Left lung (tissue), 10 donors: ENCODE measurements around the gene NSD1. TPM values are rescaled to one million over a fixed set of nuclear protein-coding genes. Genes with fewer than 3 reads are reported as not detected.
"Not testable (repeated sequence)": the region's sequence is repeated elsewhere in the genome, so short reads cannot be mapped to it uniquely, and the experiment has no call there.

Experiments used
- ATAC-seq: fragments of 200-7000 bp; cut with Tn5 transposase; one replicate; pipeline ENCODE4 v1.9.1; 2020; ENCODE audit warnings: moderate library complexity
- DNase-seq, 4 donors: peaks; one replicate each; pipeline ENCODE4 v3.0.0-alpha.2; 2013 to 2020
- H3K27ac ChIP-seq, 2 donors: fragments of 200-600 bp; sonication (generic) in 1 of 2; one replicate each; pipeline versions ENCODE4 v1.5.0 to v1.8.0; 2020 to 2021
- H3K27me3 ChIP-seq, 2 donors: fragments of 200-600 bp; sonication (generic) in 1 of 2; one replicate each; pipeline versions ENCODE4 v1.5.0 to v1.8.0; 2020 to 2021
- H3K36me3 ChIP-seq, 2 donors: fragments of 200-600 bp; sonication (generic) in 1 of 2; one replicate each; pipeline versions ENCODE4 v1.5.0 to v1.8.0; 2020 to 2021
- H3K4me1 ChIP-seq, 2 donors: fragments of 200-600 bp; one replicate each; pipeline ENCODE4 v1.8.0; 2021
- H3K4me3 ChIP-seq, 2 donors: fragments of 200-600 bp; sonication (generic) in 1 of 2; one replicate each; pipeline versions ENCODE4 v1.5.0 to v1.8.0; 2020 to 2021; ENCODE audit warnings: mild to moderate bottlenecking in 1 of 2
- H3K9me3 ChIP-seq, 2 donors: fragments of 200-600 bp; sonication (generic) in 1 of 2; one replicate each; pipeline versions ENCODE4 v1.5.0 to v1.8.0; 2020 to 2021
- intact Hi-C, 2 donors: fragments of 100-400 bp; cut with DNase I; formaldehyde crosslinking; loops; one replicate each; pipeline versions ENCODE4 v1.11.2 to v1.14.2; 2022
- polyA plus RNA-seq, 6 donors: library from polyadenylated mRNA; unstranded; fragments of 120-200 nt; gene quantifications; one replicate each; pipeline ENCODE4 v1.2.1, GENCODE V29; 2013; ENCODE audit not compliant: insufficient read length in 6 of 6
- total RNA-seq, 2 donors: library from RNA; stranded (reverse); fragmentation: NEBNext Ultra II Directional; extraction: Animal tissue kit (Norgen Biotek cat#: 25700); gene quantifications; one replicate each; pipeline ENCODE4 v1.2.1, GENCODE V29; 2021
- TF ChIP-seq, protein P1 (sequence below), 2 donors: fragments of 200-600 bp; sonication (generic) in 1 of 2; IDR thresholded peaks; one replicate each; pipeline versions ENCODE4 v1.5.0 to v1.8.0; 2021; ENCODE audit warnings: antibody characterized with exemption in 2 of 2
- donor health status: DM: no; HTN: yes; CAD: no.
- donor health status: DM: no; HTN: no; CAD: no.

Gene NSD1
- total and polyA plus RNA-seq, 8 donors: 45.8 to 79.7 (median 54.1) TPM

DNA sequence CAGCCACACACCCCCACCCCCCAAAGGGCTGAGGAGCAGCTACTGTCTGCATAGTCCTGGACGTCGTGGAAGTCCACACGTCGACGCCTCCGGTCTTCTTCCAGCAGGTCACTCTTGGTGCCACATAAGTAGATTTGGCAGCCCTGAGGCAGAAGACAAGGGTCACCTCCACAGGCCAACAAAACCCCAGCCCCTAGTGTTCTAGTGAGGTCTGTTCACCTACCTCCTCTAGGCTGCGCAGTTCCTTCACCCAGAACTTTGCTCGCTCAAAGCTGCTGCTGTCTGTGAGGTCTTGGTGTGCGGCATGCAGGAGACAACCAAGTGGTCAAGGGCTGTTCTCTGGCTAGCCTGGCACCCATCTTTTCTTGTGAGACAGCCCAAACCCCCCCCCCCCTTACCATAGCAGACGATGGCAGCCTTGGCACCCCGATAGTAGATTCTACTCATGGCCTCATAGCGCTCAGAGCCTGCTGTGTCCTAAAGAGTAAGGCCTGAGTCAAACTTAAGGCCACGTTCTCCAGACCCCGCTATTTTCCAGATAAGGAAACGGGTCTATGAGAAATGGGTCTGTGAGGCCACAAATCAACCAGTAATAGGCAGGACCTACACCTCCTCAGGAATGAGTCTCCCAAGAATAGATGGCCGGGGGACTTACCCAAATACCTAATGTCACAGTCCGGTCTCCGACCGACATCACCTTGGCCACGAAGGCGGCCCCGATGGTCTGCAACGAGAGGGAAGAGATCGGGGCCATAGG is 169.0 kb downstream of the NSD1 start:
- intact Hi-C loops: no loop called here
- Histone ChIP-seq H3K4me1 (peaks cover 39 to 87% of the 10 kb centered on the region in 2 donors), H3K4me3 (peak overlapping the region; percentile 92 to 99), H3K27me3 (no peaks in the 10 kb centered on the region), H3K9me3 (no peaks in the 10 kb centered on the region), H3K27ac (peak overlapping the region; percentile 76 to 89), H3K36me3 (peaks cover 0 to 37% of the 10 kb centered on the region in 2 donors)
- no peak for DNase-seq
- TF ChIP-seq, protein P1, sequence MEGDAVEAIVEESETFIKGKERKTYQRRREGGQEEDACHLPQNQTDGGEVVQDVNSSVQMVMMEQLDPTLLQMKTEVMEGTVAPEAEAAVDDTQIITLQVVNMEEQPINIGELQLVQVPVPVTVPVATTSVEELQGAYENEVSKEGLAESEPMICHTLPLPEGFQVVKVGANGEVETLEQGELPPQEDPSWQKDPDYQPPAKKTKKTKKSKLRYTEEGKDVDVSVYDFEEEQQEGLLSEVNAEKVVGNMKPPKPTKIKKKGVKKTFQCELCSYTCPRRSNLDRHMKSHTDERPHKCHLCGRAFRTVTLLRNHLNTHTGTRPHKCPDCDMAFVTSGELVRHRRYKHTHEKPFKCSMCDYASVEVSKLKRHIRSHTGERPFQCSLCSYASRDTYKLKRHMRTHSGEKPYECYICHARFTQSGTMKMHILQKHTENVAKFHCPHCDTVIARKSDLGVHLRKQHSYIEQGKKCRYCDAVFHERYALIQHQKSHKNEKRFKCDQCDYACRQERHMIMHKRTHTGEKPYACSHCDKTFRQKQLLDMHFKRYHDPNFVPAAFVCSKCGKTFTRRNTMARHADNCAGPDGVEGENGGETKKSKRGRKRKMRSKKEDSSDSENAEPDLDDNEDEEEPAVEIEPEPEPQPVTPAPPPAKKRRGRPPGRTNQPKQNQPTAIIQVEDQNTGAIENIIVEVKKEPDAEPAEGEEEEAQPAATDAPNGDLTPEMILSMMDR (IDR thresholded peaks at IDR 0.05): no peak
- ATAC-seq: no peak

DNA sequence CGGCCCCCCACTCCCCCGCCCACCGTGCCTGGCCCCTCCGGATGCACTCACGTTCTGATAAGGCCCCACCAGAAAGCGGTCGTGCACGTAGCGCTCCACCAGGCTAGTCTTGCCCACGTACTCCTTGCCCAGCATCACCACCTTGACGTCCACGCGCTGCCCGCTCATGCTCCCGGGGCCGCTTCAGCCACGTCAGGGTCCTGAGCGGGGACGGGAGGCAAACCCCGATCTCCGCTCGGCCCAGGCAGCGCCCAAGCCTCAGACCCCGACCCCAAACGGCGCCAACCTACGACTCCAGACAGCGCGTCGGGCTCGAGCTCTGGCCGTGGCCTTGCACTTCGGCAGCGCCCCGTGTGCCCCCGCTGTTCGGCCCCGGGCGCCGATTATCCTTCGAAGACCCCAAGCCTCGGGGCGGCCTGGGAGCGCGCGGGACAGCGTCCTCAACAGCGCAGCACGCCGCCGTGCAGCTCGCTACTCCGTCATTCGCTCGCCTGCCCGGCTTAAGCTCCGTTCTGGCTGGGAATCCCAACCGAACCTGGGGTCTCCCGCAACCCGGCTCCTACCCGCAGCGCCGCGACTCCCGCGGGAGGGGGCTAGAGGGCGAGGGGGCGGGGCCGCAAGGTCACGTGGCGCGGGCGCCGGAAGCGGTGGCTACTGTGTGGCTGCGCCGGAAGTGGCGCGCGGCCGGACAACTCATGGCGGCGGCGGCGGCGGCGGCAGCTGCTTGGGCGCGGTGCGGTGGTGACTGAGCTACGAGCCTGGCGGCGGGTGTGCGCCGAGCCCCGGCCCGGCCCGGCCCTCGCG is 169.8 kb downstream of the NSD1 start, which contains the start of the genes PRELID1 and RAB24:
Gene PRELID1, plus strand, starts transcription at position 679 of the 804 bp plus-strand sequence. CDS start 187 bp downstream, outside the sequence.
Gene RAB24, minus strand, starts transcription at position 599 of the 804 bp plus-strand sequence. Its CDS starts 431 bp downstream, at position 168.
- DNase-seq: peak; percentile 81 to 98 (median 90)
- Histone ChIP-seq H3K4me3 (peak within 1 kb of the TSS; percentile 92 to 99), H3K36me3 (peaks cover 0 to 42% of the 10 kb centered on the region in 2 donors), H3K27me3 (no peaks in the 10 kb centered on the region), H3K9me3 (no peaks in the 10 kb centered on the region), H3K27ac (peak within 1 kb of the TSS; percentile 76 to 89), H3K4me1 (peaks cover 39 to 87% of the 10 kb centered on the region in 2 donors)
- peak; percentile 79 for ATAC-seq
- intact Hi-C loops: no loop called here
- TF ChIP-seq, protein P1 (IDR thresholded peaks at IDR 0.05): peak; percentile 11 to 13

- ATAC-seq: no peak
- Histone ChIP-seq H3K27me3 (no peaks in the 10 kb centered on the region), H3K4me1 (peaks cover 39 to 87% of the 10 kb centered on the region in 2 donors), H3K4me3 (peak overlapping the region; percentile 92 to 99), H3K9me3 (no peaks in the 10 kb centered on the region), H3K36me3 (peaks cover 0 to 42% of the 10 kb centered on the region in 2 donors), H3K27ac (peak overlapping the region; percentile 76 to 89)
- DNase-seq: no peak
- intact Hi-C loops: no loop called here
- TF ChIP-seq, protein P1 (IDR thresholded peaks at IDR 0.05): no peak
These were observed 170.4 kb downstream of the NSD1 start for GRCh38 chr5:177303925-177304391.

GRCh38 chr5:177304392-177305119 is 171.0 kb downstream of the NSD1 start:
- peaks cover 39 to 87% of the 10 kb centered on the region in 2 donors for H3K4me1 ChIP-seq
- H3K27ac ChIP-seq: peak overlapping the region in 1 of 2 donors; percentile 89
- ATAC-seq: no peak
- TF ChIP-seq, protein P1 (IDR thresholded peaks at IDR 0.05): no peak
- peaks cover 0 to 42% of the 10 kb centered on the region in 2 donors for H3K36me3 ChIP-seq
- DNase-seq: no peak
- peak overlapping the region; percentile 92 to 99 for H3K4me3 ChIP-seq
- no peaks in the 10 kb centered on the region for H3K9me3 ChIP-seq
- no peaks in the 10 kb centered on the region for H3K27me3 ChIP-seq
- intact Hi-C loops: no loop called here

DNA sequence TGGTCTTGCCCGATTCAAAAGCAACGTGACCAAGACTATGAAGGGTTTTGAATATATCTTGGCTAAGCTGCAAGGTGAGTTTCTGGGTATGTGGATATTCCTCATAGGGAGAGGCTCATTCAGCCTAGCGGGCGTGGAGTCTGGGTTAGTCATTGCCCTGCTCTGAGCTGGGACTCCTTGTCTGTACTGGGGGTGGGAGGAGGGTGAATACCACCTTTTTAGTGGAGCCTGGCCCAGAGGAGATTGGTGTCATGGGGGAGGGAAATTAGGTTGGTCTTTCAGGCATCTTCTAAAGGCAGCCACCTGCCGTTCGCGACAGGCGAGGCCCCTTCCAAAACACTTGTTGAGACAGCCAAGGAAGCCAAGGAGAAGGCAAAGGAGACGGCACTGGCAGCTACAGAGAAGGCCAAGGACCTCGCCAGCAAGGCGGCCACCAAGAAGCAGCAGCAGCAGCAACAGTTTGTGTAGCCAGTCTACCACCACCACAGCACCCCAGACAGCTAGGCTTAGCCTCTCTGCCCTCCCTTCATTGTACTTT is 172.6 kb downstream of the NSD1 start:
- Histone ChIP-seq H3K27ac (peak overlapping the region in 1 of 2 donors; percentile 89), H3K4me1 (peaks cover 34 to 87% of the 10 kb centered on the region in 2 donors), H3K36me3 (peaks cover 0 to 40% of the 10 kb centered on the region in 2 donors), H3K4me3 (peak overlapping the region in 1 of 2 donors; percentile 99)
- intact Hi-C loops, ATAC-seq, H3K9me3 ChIP-seq, H3K27me3 ChIP-seq, DNase-seq: not testable (repeated sequence)
